ENCODE results near the gene NOP58. TPM values are rescaled to one million over a fixed set of nuclear protein-coding genes. Genes with fewer than 3 reads are reported as not detected.

Gene NOP58
- total and polyA plus RNA-seq, 2 of the 8 experiments (the other 6 are each of a cell fraction or from before 2014, with no cell fraction given): 41.5 to 133 TPM

DNA sequence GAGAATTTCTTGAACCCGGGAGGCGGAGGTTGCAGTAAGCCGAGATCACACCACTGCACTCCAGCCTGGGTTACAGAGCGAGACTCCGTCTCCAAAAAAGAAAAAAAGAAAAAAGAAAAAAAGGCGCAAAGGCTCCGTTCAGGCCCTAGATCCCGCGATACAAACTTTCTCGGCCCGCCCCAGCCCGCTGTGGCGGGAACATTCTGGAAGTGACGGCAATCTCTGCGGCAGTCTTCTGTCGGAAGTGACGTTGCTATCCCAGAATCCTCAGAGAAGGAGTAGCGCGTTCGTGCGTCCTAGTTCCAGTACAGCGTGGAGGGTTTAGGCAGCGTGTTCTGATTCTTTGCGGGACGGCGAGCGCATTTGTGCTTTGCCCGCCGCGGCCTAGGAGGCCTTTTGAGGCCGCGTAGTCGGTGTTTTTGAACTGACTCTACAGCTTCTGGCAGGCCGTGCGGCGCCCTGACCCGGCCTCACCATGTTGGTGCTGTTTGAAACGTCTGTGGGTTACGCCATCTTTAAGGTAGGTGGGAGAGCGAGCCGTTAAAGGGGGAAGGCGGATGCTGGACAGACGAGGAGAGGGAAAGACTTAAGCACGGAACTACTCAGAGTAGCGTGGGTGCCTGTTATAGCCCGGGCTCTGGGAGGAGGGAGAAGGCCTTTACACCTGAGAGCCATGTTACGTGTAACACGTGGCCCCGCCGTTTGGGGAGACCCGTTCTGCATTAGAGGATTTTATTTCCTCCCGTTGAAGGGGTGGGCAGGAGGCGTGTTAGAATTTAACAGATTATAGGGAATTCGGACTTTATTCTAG lies at the start of gene NOP58 (continued):
- TF ChIP-seq, protein P1, sequence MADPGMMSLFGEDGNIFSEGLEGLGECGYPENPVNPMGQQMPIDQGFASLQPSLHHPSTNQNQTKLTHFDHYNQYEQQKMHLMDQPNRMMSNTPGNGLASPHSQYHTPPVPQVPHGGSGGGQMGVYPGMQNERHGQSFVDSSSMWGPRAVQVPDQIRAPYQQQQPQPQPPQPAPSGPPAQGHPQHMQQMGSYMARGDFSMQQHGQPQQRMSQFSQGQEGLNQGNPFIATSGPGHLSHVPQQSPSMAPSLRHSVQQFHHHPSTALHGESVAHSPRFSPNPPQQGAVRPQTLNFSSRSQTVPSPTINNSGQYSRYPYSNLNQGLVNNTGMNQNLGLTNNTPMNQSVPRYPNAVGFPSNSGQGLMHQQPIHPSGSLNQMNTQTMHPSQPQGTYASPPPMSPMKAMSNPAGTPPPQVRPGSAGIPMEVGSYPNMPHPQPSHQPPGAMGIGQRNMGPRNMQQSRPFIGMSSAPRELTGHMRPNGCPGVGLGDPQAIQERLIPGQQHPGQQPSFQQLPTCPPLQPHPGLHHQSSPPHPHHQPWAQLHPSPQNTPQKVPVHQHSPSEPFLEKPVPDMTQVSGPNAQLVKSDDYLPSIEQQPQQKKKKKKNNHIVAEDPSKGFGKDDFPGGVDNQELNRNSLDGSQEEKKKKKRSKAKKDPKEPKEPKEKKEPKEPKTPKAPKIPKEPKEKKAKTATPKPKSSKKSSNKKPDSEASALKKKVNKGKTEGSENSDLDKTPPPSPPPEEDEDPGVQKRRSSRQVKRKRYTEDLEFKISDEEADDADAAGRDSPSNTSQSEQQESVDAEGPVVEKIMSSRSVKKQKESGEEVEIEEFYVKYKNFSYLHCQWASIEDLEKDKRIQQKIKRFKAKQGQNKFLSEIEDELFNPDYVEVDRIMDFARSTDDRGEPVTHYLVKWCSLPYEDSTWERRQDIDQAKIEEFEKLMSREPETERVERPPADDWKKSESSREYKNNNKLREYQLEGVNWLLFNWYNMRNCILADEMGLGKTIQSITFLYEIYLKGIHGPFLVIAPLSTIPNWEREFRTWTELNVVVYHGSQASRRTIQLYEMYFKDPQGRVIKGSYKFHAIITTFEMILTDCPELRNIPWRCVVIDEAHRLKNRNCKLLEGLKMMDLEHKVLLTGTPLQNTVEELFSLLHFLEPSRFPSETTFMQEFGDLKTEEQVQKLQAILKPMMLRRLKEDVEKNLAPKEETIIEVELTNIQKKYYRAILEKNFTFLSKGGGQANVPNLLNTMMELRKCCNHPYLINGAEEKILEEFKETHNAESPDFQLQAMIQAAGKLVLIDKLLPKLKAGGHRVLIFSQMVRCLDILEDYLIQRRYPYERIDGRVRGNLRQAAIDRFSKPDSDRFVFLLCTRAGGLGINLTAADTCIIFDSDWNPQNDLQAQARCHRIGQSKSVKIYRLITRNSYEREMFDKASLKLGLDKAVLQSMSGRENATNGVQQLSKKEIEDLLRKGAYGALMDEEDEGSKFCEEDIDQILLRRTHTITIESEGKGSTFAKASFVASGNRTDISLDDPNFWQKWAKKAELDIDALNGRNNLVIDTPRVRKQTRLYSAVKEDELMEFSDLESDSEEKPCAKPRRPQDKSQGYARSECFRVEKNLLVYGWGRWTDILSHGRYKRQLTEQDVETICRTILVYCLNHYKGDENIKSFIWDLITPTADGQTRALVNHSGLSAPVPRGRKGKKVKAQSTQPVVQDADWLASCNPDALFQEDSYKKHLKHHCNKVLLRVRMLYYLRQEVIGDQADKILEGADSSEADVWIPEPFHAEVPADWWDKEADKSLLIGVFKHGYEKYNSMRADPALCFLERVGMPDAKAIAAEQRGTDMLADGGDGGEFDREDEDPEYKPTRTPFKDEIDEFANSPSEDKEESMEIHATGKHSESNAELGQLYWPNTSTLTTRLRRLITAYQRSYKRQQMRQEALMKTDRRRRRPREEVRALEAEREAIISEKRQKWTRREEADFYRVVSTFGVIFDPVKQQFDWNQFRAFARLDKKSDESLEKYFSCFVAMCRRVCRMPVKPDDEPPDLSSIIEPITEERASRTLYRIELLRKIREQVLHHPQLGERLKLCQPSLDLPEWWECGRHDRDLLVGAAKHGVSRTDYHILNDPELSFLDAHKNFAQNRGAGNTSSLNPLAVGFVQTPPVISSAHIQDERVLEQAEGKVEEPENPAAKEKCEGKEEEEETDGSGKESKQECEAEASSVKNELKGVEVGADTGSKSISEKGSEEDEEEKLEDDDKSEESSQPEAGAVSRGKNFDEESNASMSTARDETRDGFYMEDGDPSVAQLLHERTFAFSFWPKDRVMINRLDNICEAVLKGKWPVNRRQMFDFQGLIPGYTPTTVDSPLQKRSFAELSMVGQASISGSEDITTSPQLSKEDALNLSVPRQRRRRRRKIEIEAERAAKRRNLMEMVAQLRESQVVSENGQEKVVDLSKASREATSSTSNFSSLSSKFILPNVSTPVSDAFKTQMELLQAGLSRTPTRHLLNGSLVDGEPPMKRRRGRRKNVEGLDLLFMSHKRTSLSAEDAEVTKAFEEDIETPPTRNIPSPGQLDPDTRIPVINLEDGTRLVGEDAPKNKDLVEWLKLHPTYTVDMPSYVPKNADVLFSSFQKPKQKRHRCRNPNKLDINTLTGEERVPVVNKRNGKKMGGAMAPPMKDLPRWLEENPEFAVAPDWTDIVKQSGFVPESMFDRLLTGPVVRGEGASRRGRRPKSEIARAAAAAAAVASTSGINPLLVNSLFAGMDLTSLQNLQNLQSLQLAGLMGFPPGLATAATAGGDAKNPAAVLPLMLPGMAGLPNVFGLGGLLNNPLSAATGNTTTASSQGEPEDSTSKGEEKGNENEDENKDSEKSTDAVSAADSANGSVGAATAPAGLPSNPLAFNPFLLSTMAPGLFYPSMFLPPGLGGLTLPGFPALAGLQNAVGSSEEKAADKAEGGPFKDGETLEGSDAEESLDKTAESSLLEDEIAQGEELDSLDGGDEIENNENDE (IDR thresholded peaks at IDR 0.05; ENCODE audit: insufficient replicate concordance, low read length): no peak
- TF ChIP-seq EZH2 (IDR thresholded peaks at IDR 0.05; ENCODE audit: low read depth, low read length, severe bottlenecking): no peak
- no peak for TF ChIP-seq SP2 (IDR thresholded peaks at IDR 0.05; ENCODE audit: low read length)
- no peak for TF ChIP-seq TEAD4 (IDR thresholded peaks at IDR 0.05; ENCODE audit: low read depth, low read length)
- TF ChIP-seq MAFK (IDR thresholded peaks at IDR 0.05; ENCODE audit: low read depth, low read length): no peak
- TF ChIP-seq CHD2 (IDR thresholded peaks at IDR 0.05; ENCODE audit: low read length): peak; percentile 80
- no peak for TF ChIP-seq ZNF274 (IDR thresholded peaks at IDR 0.05; ENCODE audit: borderline replicate concordance, extremely low read depth, low read length)
- TF ChIP-seq POU5F1 (IDR thresholded peaks at IDR 0.05; ENCODE audit: low read depth, low read length): no peak
- no peak for TF ChIP-seq FOSL1 (IDR thresholded peaks at IDR 0.05; ENCODE audit: insufficient read depth, low read depth, low read length)
- TF ChIP-seq, protein P2, sequence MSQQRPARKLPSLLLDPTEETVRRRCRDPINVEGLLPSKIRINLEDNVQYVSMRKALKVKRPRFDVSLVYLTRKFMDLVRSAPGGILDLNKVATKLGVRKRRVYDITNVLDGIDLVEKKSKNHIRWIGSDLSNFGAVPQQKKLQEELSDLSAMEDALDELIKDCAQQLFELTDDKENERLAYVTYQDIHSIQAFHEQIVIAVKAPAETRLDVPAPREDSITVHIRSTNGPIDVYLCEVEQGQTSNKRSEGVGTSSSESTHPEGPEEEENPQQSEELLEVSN (IDR thresholded peaks at IDR 0.05): peak; percentile 88

Data from H1 (cell line).